Measurements from ENCODE around the gene ATP11A. TPM values are rescaled to one million over a fixed set of nuclear protein-coding genes. Genes with fewer than 3 reads are reported as not detected.
A peak's percentile ranks its signal among the peaks of the same experiment; 100 is the strongest.

ATP11A gene
- total RNA-seq, 1 donor from 2014 or later: 281 TPM

DNA sequence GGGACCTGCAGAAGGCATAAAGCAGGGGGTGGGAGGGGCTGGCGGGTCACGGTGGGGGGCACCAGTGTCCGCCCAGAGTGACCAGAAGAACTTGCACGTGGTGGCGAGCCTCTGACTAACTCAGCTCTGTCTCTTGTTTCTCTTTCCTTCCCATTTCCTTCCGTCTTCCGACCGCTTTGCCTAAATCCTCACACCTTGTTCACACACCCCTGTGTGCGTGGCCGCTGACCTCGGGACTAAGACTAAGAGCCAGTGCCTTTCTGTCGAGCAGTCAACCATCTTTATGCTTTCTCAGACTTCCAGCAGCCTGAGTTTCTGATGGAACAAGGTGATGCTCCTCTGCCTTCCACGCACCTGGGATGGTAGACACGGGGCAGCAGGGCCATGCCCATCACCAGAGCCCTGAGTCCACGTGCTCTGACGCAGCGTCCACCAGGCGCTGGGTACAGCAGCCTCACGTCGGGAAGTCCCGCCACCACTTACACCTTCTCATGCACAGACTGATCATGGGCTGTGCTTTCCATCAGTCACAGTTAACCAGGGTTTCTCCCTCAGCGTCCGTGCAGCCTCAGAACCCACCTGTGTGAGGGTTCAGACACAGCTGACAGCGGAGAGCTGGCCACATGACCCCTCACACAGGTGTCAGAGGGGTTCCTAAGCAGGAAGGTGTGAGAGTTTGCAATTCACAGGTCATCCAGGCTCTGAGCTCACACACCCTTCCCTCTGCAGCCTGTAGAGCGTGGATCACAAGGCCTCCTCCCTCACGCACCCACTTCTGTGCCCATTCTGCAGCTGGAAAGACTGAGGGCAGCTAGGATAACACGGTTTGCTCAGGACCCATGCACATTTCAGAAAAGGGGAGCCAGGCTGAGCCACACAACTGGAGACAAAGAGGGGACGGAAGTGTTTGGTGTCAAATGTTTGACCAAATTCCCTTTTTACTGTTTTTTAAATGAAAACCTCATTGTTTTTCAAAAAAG is 188.4 kb downstream of the ATP11A start:
- Histone ChIP-seq H3K4me3 (no peak overlapping the region), H3K27me3 (ENCODE audit: low read depth) (no peaks in the 10 kb centered on the region), H3K4me1 (peaks cover 9% of the 10 kb centered on the region), H3K9me3 (no peaks in the 10 kb centered on the region), H3K36me3 (peaks cover 89% of the 10 kb centered on the region), H3K27ac (no peak overlapping the region)
- TF ChIP-seq, protein P1, sequence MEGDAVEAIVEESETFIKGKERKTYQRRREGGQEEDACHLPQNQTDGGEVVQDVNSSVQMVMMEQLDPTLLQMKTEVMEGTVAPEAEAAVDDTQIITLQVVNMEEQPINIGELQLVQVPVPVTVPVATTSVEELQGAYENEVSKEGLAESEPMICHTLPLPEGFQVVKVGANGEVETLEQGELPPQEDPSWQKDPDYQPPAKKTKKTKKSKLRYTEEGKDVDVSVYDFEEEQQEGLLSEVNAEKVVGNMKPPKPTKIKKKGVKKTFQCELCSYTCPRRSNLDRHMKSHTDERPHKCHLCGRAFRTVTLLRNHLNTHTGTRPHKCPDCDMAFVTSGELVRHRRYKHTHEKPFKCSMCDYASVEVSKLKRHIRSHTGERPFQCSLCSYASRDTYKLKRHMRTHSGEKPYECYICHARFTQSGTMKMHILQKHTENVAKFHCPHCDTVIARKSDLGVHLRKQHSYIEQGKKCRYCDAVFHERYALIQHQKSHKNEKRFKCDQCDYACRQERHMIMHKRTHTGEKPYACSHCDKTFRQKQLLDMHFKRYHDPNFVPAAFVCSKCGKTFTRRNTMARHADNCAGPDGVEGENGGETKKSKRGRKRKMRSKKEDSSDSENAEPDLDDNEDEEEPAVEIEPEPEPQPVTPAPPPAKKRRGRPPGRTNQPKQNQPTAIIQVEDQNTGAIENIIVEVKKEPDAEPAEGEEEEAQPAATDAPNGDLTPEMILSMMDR (IDR thresholded peaks at IDR 0.05): no peak
- intact Hi-C loops (cut with DNase I): no loop called here
- ATAC-seq: no peak
- DNase-seq: peak; percentile 30

DNA sequence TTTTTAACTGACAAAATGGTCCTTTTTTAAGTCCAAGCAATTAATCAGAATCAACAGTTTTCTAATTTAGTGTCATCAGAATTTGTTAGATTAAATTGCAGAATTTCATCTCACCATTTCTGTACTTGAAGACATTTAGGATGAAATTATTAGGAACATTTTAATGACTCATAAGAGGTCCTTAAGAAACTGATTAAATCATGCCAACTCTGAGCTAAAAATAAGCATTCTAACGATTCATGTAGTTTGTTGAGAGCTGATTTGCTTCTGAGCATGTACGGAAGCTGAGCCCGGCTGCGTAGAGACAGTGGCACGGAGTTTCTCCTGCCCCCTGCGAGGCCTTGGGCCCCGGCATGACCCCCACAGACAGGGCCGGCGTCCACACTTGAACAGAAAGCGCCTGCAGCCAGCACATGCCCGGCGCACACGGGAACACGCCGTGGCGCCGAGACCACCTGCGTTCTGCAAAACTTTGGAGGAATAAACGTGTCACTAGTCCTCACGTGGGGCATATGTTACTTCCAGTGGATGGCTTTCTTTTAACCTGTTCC is 189.5 kb downstream of the ATP11A start:
- intact Hi-C loops (cut with DNase I): no loop called here
- ATAC-seq: no peak
- no peak overlapping the region for H3K4me3 ChIP-seq
- H3K36me3 ChIP-seq: peaks cover 92% of the 10 kb centered on the region
- no peaks in the 10 kb centered on the region for H3K27me3 ChIP-seq (ENCODE audit: low read depth)
- peaks cover 3% of the 10 kb centered on the region for H3K4me1 ChIP-seq
- H3K27ac ChIP-seq: no peak overlapping the region
- TF ChIP-seq, protein P1 (IDR thresholded peaks at IDR 0.05): no peak
- peak; percentile 34 for DNase-seq
- no peaks in the 10 kb centered on the region for H3K9me3 ChIP-seq

DNA sequence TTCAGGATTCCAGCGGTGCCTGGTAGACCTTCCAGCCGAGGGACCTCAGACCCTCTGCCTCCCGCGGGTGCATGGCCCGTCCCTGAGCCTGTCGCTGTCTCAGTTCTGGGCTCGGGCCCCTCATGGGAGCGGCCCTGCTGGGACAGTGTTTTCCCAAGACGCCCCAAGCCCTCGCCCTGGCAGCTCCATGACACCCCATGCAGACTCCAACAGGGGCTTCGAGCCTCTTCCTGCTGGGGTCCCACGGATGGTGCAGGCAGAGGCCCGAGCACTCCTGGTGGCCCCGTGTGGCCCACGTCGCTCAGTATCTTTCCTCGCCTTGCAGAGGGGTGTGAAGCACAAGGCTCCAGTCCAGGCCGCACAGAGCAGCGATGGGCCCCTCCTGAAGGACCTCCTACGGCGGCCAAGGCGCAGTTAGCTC is 190.4 kb downstream of the ATP11A start:
- Histone ChIP-seq H3K4me1 (no peaks in the 10 kb centered on the region), H3K27ac (no peak overlapping the region), H3K36me3 (peaks cover 96% of the 10 kb centered on the region), H3K4me3 (no peak overlapping the region), H3K27me3 (ENCODE audit: low read depth) (no peaks in the 10 kb centered on the region), H3K9me3 (no peaks in the 10 kb centered on the region)
- intact Hi-C loops (cut with DNase I): no loop called here
- TF ChIP-seq, protein P1 (IDR thresholded peaks at IDR 0.05): no peak
- ATAC-seq (no peak), DNase-seq (peak; percentile 39)

DNA sequence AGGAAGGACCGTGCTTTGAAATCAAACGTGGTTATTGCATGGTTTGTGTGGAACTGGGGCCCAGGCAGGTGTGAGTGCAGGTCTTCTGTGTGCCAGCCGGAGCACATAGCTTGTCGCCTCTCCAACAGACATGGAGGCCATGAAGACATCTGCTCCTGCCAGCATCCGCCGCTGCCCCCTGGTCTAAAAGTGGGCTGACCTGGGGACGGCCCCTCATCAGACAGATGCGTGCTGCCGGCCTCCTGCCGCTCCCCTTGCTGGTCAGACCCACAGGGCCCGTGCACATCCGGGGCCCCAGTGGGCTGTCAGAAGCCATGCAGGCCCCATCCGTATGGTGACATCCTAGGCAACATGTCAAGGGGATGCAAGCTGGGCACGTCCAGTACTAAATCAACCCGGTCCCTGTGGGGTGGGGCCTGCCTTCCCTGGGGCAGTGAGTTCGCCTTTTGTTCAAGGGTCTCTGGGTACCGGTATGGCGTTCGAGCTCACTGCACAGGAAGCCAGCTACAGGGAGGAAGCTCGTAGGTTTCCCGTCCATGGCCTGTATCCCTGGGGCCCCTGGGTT is 191.2 kb downstream of the ATP11A start:
- TF ChIP-seq, protein P1 (IDR thresholded peaks at IDR 0.05): no peak
- intact Hi-C loops (cut with DNase I): no loop called here
- no peak overlapping the region for H3K4me3 ChIP-seq
- peaks cover 2% of the 10 kb centered on the region for H3K4me1 ChIP-seq
- no peaks in the 10 kb centered on the region for H3K27me3 ChIP-seq (ENCODE audit: low read depth)
- DNase-seq: peak; percentile 37
- H3K36me3 ChIP-seq: peaks cover 90% of the 10 kb centered on the region
- ATAC-seq: no peak
- H3K27ac ChIP-seq: no peak overlapping the region
- H3K9me3 ChIP-seq: no peaks in the 10 kb centered on the region

DNA sequence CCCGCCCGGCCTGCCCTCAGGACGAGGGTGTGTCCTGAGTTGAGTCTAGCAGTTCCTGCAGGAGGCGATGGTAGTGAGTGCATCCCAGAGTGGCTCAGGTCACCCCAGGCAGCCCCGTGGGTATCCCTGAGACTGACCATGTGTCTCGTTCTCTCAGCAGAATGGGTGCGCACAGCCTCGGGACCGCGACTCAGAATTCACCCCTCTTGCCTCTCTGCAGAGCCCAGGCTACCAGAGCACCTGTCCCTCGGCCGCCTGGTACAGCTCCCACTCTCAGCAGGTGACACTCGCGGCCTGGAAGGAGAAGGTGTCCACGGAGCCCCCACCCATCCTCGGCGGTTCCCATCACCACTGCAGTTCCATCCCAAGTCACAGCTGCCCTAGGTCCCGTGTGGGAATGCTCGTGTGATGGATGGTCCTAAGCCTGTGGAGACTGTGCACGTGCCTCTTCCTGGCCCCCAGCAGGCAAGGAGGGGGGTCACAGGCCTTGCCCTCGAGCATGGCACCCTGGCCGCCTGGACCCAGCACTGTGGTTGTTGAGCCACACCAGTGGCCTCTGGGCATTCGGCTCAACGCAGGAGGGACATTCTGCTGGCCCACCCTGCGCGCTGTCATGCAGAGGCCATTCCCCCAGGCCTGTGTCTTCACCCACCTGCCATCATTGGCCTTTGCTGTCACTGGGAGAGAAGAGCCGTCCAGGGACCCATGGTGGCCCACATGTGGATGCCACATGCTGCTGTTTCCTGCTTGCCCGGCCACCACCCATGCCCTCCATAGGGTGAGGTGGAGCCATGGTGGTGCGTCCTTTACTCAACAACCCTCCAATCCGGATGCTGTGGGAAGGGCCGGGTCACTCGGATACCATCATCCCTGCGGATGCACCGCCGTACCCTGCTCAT is 192.1 kb downstream of the ATP11A start:
- Histone ChIP-seq H3K4me3 (no peak overlapping the region), H3K27ac (no peak overlapping the region), H3K27me3 (ENCODE audit: low read depth) (no peaks in the 10 kb centered on the region), H3K36me3 (peaks cover 82% of the 10 kb centered on the region), H3K4me1 (peaks cover 4% of the 10 kb centered on the region), H3K9me3 (no peaks in the 10 kb centered on the region)
- intact Hi-C loops (cut with DNase I): no loop called here
- peak; percentile 39 for DNase-seq
- peak in 1 of 2 donors; percentile 4 for ATAC-seq
- TF ChIP-seq, protein P1 (IDR thresholded peaks at IDR 0.05): no peak

All from lower lobe of right lung (tissue), 2 donors.